Measurements from ENCODE around the gene CALD1. TPM values are rescaled to one million over a fixed set of nuclear protein-coding genes. Genes with fewer than 3 reads are reported as not detected.

Gene CALD1
- total and polyA plus RNA-seq, 4 donors: 48.0 to 226 (median 95.2) TPM

GRCh38 chr7:134874407-134874806 is 95.0 kb downstream of the CALD1 start:
- no peak for DNase-seq (ENCODE audit: low spot score)
- H3K27ac ChIP-seq (ENCODE audit: low read depth in 1 of 2, low read length in 2 of 2): no peak overlapping the region
- peaks cover 0 to 2% (median 0%) of the 10 kb centered on the region in 4 donors for H3K4me1 ChIP-seq (ENCODE audit: control insufficient read depth in 4 of 4, insufficient read depth in 4 of 4, low read length in 3 of 4)

DNA sequence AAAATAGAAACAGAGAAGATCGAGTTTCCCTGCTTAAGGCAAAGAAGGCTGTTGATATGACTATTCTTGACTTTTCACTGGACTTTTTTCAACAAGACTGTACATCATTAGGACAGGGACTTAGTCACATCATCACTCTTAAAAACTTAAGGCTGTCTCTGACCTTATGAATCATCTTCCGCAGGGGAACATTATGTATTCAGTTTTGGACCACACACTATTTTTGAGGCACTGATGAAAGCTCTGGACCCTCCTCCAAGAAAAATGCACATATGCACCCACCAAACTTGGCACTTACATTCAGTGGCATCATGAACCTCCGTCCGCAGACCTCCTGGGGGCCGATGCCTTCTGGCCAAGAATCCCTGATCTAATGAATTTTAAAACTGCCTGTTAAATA is 96.4 kb downstream of the CALD1 start:
- no peaks in the 10 kb centered on the region for H3K9me3 ChIP-seq (ENCODE audit: control insufficient read depth in 4 of 4, low read length in 3 of 4)
- no peak overlapping the region for H3K4me3 ChIP-seq (ENCODE audit: low read depth in 1 of 3, low read length in 3 of 3)
- WGBS: 84% methylated on average over 5 of the region's 5 CpGs
- no peaks in the 10 kb centered on the region for H3K27me3 ChIP-seq (ENCODE audit: control insufficient read depth in 4 of 4, insufficient read depth in 4 of 4, low read length in 3 of 4)
- TF ChIP-seq HNF4G (IDR thresholded peaks at IDR 0.05): no peak
- no peak for TF ChIP-seq RAD21 (IDR thresholded peaks at IDR 0.05)
- TF ChIP-seq YY1 (IDR thresholded peaks at IDR 0.05): no peak
- TF ChIP-seq JUND (IDR thresholded peaks at IDR 0.05): no peak
- TF ChIP-seq GABPA (IDR thresholded peaks at IDR 0.05 in 1 of 2, conservative IDR thresholded peaks at IDR 0.05 in 1 of 2): no peak
- no peak for TF ChIP-seq RXRA (IDR thresholded peaks at IDR 0.05)
- no peak overlapping the region for H3K27ac ChIP-seq (ENCODE audit: low read depth in 1 of 2, low read length in 2 of 2)
- H3K36me3 ChIP-seq (ENCODE audit: control insufficient read depth in 4 of 4, insufficient read depth in 3 of 4, low read depth in 1 of 4, low read length in 3 of 4): no peaks in the 10 kb centered on the region
- H3K4me1 ChIP-seq (ENCODE audit: control insufficient read depth in 4 of 4, insufficient read depth in 4 of 4, low read length in 3 of 4): peaks cover 0 to 2% (median 0%) of the 10 kb centered on the region in 4 donors
- no peak for DNase-seq (ENCODE audit: low spot score)
- H3K9ac ChIP-seq (ENCODE audit: low read depth in 1 of 2, low read length in 2 of 2): no peak overlapping the region

More at GRCh38 chr7:134874407-134874806, 95.0 kb downstream of the CALD1 start:
- Histone ChIP-seq H3K9ac (ENCODE audit: low read depth in 1 of 2, low read length in 2 of 2) (no peak overlapping the region), H3K9me3 (ENCODE audit: control insufficient read depth in 4 of 4, low read length in 3 of 4) (no peaks in the 10 kb centered on the region), H3K36me3 (ENCODE audit: control insufficient read depth in 4 of 4, insufficient read depth in 3 of 4, low read depth in 1 of 4, low read length in 3 of 4) (no peaks in the 10 kb centered on the region), H3K4me3 (ENCODE audit: low read depth in 1 of 3, low read length in 3 of 3) (no peak overlapping the region), H3K27me3 (ENCODE audit: control insufficient read depth in 4 of 4, insufficient read depth in 4 of 4, low read length in 3 of 4) (no peaks in the 10 kb centered on the region)
- TF ChIP-seq JUND (IDR thresholded peaks at IDR 0.05) (no peak), SP1 (IDR thresholded peaks at IDR 0.05) (no peak)
- WGBS: 89% methylated on average over 5 of the region's 5 CpGs

GRCh38 chr7:134878746-134879357 is 99.4 kb downstream of the CALD1 start:
- no peaks in the 10 kb centered on the region for H3K27me3 ChIP-seq (ENCODE audit: control insufficient read depth in 4 of 4, insufficient read depth in 4 of 4, low read length in 3 of 4)
- no peak overlapping the region for H3K4me3 ChIP-seq (ENCODE audit: low read depth in 1 of 3, low read length in 3 of 3)
- peak in 1 of 2 donors; percentile 29 for TF ChIP-seq HNF4A (conservative IDR thresholded peaks at IDR 0.05)
- peak; percentile 80 to 87 for TF ChIP-seq RAD21 (IDR thresholded peaks at IDR 0.05)
- TF ChIP-seq, protein P1, sequence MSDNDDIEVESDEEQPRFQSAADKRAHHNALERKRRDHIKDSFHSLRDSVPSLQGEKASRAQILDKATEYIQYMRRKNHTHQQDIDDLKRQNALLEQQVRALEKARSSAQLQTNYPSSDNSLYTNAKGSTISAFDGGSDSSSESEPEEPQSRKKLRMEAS (IDR thresholded peaks at IDR 0.05): no peak
- TF ChIP-seq, protein P2, sequence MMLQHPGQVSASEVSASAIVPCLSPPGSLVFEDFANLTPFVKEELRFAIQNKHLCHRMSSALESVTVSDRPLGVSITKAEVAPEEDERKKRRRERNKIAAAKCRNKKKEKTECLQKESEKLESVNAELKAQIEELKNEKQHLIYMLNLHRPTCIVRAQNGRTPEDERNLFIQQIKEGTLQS (IDR thresholded peaks at IDR 0.05): no peak
- TF ChIP-seq, protein P3, sequence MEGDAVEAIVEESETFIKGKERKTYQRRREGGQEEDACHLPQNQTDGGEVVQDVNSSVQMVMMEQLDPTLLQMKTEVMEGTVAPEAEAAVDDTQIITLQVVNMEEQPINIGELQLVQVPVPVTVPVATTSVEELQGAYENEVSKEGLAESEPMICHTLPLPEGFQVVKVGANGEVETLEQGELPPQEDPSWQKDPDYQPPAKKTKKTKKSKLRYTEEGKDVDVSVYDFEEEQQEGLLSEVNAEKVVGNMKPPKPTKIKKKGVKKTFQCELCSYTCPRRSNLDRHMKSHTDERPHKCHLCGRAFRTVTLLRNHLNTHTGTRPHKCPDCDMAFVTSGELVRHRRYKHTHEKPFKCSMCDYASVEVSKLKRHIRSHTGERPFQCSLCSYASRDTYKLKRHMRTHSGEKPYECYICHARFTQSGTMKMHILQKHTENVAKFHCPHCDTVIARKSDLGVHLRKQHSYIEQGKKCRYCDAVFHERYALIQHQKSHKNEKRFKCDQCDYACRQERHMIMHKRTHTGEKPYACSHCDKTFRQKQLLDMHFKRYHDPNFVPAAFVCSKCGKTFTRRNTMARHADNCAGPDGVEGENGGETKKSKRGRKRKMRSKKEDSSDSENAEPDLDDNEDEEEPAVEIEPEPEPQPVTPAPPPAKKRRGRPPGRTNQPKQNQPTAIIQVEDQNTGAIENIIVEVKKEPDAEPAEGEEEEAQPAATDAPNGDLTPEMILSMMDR (IDR thresholded peaks at IDR 0.05; ENCODE audit: low read depth, low read length, missing input control): peak; percentile 60
- no peak for TF ChIP-seq JUND (IDR thresholded peaks at IDR 0.05)
- DNase-seq (ENCODE audit: low spot score): no peak
- H3K9me3 ChIP-seq (ENCODE audit: control insufficient read depth in 4 of 4, low read length in 3 of 4): no peaks in the 10 kb centered on the region
- no peak overlapping the region for H3K27ac ChIP-seq (ENCODE audit: low read depth in 1 of 2, low read length in 2 of 2)
- H3K9ac ChIP-seq (ENCODE audit: low read depth in 1 of 2, low read length in 2 of 2): no peak overlapping the region
- H3K4me1 ChIP-seq (ENCODE audit: control insufficient read depth in 4 of 4, insufficient read depth in 4 of 4, low read length in 3 of 4): peaks cover 0 to 2% (median 0%) of the 10 kb centered on the region in 4 donors
- no peaks in the 10 kb centered on the region for H3K36me3 ChIP-seq (ENCODE audit: control insufficient read depth in 4 of 4, insufficient read depth in 3 of 4, low read depth in 1 of 4, low read length in 3 of 4)
